ENCODE results near the gene ZNG1F.
A peak's percentile ranks its signal among the peaks of the same experiment; 100 is the strongest.
"Not testable (repeated sequence)": the region's sequence is repeated elsewhere in the genome, so short reads cannot be mapped to it uniquely, and the experiment has no call there.

ZNG1F gene

GRCh38 chr9:41189217-41189616, at the start of gene ZNG1F:
Gene ZNG1F, minus strand, starts transcription at chr9:41189317. Its CDS starts 59 bp downstream, at chr9:41189258.
- DNase-seq (ENCODE audit: low read depth); H3K4me3 ChIP-seq (ENCODE audit: low read length): not testable (repeated sequence)

GRCh38 chr9:41237110-41237749, 48.1 kb upstream of the ZNG1F start:
- H3K4me3 ChIP-seq (ENCODE audit: low read length); DNase-seq (ENCODE audit: low read depth): not testable (repeated sequence)

GRCh38 chr9:41236486-41237109, 47.5 kb upstream of the ZNG1F start:
- not testable (repeated sequence) for DNase-seq (ENCODE audit: low read depth); H3K4me3 ChIP-seq (ENCODE audit: low read length)

GRCh38 chr9:41234811-41235805, 46.0 kb upstream of the ZNG1F start:
- peak overlapping the region; percentile 48 for H3K4me3 ChIP-seq (ENCODE audit: low read length)
- peak; percentile 37 for DNase-seq (ENCODE audit: low read depth)

GRCh38 chr9:41234221-41234620, 45.1 kb upstream of the ZNG1F start:
- DNase-seq (ENCODE audit: low read depth): not testable (repeated sequence)
- H3K4me3 ChIP-seq (ENCODE audit: low read length): peak overlapping the region; percentile 48

GRCh38 chr9:41232326-41232725, 43.2 kb upstream of the ZNG1F start:
- DNase-seq (ENCODE audit: low read depth): not testable (repeated sequence)

GRCh38 chr9:41230418-41230817, 41.3 kb upstream of the ZNG1F start:
- not testable (repeated sequence) for H3K4me3 ChIP-seq (ENCODE audit: low read length)
- DNase-seq (ENCODE audit: low read depth): peak; percentile 6

More at GRCh38 chr9:41232326-41232725, 43.2 kb upstream of the ZNG1F start:
- not testable (repeated sequence) for H3K4me3 ChIP-seq (ENCODE audit: low read length)

GRCh38 chr9:41229408-41230401, 40.6 kb upstream of the ZNG1F start:
- DNase-seq (ENCODE audit: low read depth): peak; percentile 27
- no peak for TF ChIP-seq CTCF (IDR thresholded peaks at IDR 0.05; ENCODE audit: insufficient read depth, low read depth, low read length, missing control alignments)
- H3K4me3 ChIP-seq (ENCODE audit: low read length): no peak overlapping the region

GRCh38 chr9:41219831-41220230, 30.7 kb upstream of the ZNG1F start:
- H3K4me3 ChIP-seq (ENCODE audit: low read length); DNase-seq (ENCODE audit: low read depth): not testable (repeated sequence)

- DNase-seq (ENCODE audit: low read depth); H3K4me3 ChIP-seq (ENCODE audit: low read length): not testable (repeated sequence)
These were observed 678 bp downstream of the ZNG1F start for GRCh38 chr9:41188439-41188838.

- H3K4me3 ChIP-seq (ENCODE audit: low read length); DNase-seq (ENCODE audit: low read depth): not testable (repeated sequence)
These were observed 14.1 kb downstream of the ZNG1F start for GRCh38 chr9:41174994-41175393.

- not testable (repeated sequence) for H3K4me3 ChIP-seq (ENCODE audit: low read length); DNase-seq (ENCODE audit: low read depth)
These were observed 39.0 kb downstream of the ZNG1F start for GRCh38 chr9:41150116-41150515.

- not testable (repeated sequence) for DNase-seq (ENCODE audit: low read depth); H3K4me3 ChIP-seq (ENCODE audit: low read length)
These were observed 47.2 kb downstream of the ZNG1F start for GRCh38 chr9:41141878-41142277.

- not testable (repeated sequence) for DNase-seq (ENCODE audit: low read depth); H3K4me3 ChIP-seq (ENCODE audit: low read length)
These were observed 60.5 kb downstream of the ZNG1F start, which contains the start of gene FOXD4L6 for GRCh38 chr9:41128581-41128980. Gene FOXD4L6, minus strand, starts transcription at chr9:41128681. Its CDS starts 298 bp downstream, at chr9:41128383.

- DNase-seq (ENCODE audit: low read depth); H3K4me3 ChIP-seq (ENCODE audit: low read length): not testable (repeated sequence)
These were observed 62.2 kb downstream of the ZNG1F start for GRCh38 chr9:41126746-41127446.

- H3K4me3 ChIP-seq (ENCODE audit: low read length); DNase-seq (ENCODE audit: low read depth): not testable (repeated sequence)
These were observed 63.2 kb downstream of the ZNG1F start for GRCh38 chr9:41125936-41126335.

Measured in epithelial cell of esophagus (primary cell).